HT1080 (cell line): ENCODE results near the gene GTF2A1L. TPM values are rescaled to one million over a fixed set of nuclear protein-coding genes. Genes with fewer than 3 reads are reported as not detected.

Experiments
- DNase-seq: peaks from one replicate; pipeline ENCODE4 v3.0.0-alpha.2; 2015; ENCODE audit warnings: low read depth
- small RNA-seq: library from RNA; depleted of rRNA; stranded (forward); fragments of <200 nt; gene quantifications from one replicate; pipeline ENCODE3, GENCODE V24; 2014
- total RNA-seq: library from RNA; depleted of rRNA; stranded (reverse); fragments of >200 nt; shearing (Covaris generic); gene quantifications from 2 replicates; pipeline ENCODE4 v1.2.3, GENCODE V29; 2014; rRNA removed

Gene GTF2A1L
- total RNA-seq, 1 experiment from 2014 or later, result not detected

GRCh38 chr2:48728840-48729239 lies 111.2 kb downstream of the GTF2A1L start:
- no peak for DNase-seq

Small RNA genes lying within 50 kb of the gene (small RNA-seq; reads per million reads assigned to genes)
- not detected for gene TPT1P11

Other genes with a start within 250 kb of the GTF2A1L start
- gene PPP1R21, start 177.1 kb upstream of the GTF2A1L start, total RNA-seq, result 10.3 and 15.2 TPM in 2 replicates
- gene STON1, start 87.7 kb upstream of the GTF2A1L start, total RNA-seq, result 0.07 and 0.79 TPM in 2 replicates
- not detected in 2 replicates for gene LHCGR, start 137.9 kb downstream of the GTF2A1L start, total RNA-seq